GM18498 (cell line): ENCODE measurements around the gene UPP2.

Experiments
- ATAC-seq: cut with Tn5 transposase; IDR thresholded peaks from one replicate; pipeline ENCODE4 v1.9.1; 2021; ENCODE audit warnings: mild to moderate bottlenecking, moderate library complexity; ENCODE audit not compliant: unreplicated experiment

UPP2 gene

GRCh38 chr2:158103411-158104012 is 1.8 kb downstream of the UPP2 start:
- ATAC-seq: no peak

GRCh38 chr2:158104903-158105302 is 3.2 kb downstream of the UPP2 start:
- ATAC-seq: no peak

DNA sequence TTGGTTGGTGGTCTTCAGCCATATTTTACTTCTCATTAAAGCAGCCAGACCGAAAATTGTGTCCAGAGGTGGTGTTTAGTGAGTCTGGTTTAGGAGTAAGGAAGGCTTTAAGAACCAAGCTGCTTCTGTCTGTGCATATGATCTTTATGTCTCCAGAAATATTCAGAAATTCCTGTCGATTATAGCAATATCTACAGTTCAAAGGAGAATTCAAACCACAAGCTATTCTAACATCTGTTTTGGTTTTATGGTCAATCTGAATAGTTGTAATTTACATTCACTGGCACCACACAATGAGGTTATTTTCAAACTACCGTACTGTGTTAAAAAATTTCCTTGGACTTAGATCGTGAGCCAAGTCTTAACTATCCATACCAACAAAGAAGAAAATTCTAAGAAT is 11.3 kb downstream of the UPP2 start:
- ATAC-seq: no peak

- ATAC-seq: no peak
These were observed 12.1 kb downstream of the UPP2 start for GRCh38 chr2:158113741-158114295.

- ATAC-seq: no peak
These were observed 12.8 kb downstream of the UPP2 start for GRCh38 chr2:158114516-158114915.

GRCh38 chr2:158115202-158115767 is 13.6 kb downstream of the UPP2 start:
- no peak for ATAC-seq

DNA sequence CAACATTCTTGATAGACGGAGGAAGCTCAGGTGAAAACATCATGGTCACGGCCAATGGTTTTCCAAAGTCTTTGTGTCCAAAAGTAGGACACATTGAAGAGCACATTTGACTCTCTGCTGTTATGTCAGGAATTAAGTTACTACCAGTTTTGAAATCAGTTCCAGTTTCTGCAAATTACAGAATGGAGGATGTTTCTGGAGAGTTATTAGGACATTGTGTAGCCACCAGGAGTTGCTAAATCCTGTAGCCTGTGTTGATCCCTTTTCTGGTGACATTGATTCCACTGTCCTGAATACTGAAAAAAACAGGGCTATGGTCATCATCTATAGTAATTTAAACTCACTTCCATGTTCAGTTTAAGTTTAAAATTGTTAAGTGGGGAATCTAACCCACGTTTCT is 15.3 kb downstream of the UPP2 start:
- ATAC-seq: no peak

- ATAC-seq: no peak
These were observed 18.4 kb downstream of the UPP2 start for GRCh38 chr2:158120102-158120501.

DNA sequence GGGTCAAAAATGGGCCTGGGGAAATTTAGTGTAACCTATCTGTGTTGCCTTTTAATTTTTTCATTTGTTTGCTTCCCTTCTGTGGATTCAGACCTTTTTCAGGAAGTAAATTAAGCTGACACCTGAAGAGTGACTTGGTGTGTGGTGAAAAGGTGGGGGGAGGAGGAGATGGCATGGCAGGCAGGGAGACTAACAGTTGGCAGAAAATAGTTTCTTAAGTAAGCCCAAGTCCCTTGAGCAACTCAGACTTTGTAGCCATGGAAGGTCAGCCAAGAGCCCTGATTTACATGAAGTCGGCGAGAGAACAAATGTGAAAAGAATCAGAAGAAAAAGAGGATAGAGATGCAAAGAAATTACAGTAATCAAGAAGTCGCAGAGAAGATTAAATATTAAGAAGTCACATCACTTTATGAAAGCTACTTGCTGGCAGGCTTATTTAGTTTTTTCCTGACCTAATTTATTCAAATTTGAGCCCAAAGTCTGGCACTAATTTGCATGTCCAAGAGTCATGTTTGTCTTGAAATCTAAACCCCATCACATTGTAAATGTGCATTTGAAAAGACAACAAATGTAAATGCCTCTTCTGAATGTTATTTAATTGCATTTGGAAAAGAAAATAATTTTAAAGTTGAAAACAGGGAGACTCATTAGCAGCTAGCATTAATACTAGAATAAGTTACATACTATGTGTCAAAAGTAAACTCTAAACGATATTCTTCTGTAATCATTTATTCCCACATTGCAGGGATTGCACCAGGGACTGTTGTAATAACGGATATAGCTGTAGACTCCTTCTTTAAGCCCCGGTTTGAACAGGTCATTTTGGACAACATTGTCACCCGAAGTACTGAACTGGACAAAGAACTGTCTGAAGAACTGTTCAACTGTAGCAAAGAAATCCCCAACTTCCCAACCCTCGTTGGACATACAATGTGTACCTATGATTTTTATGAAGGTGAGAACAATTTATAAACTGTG is 19.3 kb downstream of the UPP2 start:
- ATAC-seq: no peak

- ATAC-seq: no peak
These were observed 23.2 kb downstream of the UPP2 start for GRCh38 chr2:158124896-158125295.

- no peak for ATAC-seq
These were observed 24.3 kb downstream of the UPP2 start for GRCh38 chr2:158125756-158126498.

DNA sequence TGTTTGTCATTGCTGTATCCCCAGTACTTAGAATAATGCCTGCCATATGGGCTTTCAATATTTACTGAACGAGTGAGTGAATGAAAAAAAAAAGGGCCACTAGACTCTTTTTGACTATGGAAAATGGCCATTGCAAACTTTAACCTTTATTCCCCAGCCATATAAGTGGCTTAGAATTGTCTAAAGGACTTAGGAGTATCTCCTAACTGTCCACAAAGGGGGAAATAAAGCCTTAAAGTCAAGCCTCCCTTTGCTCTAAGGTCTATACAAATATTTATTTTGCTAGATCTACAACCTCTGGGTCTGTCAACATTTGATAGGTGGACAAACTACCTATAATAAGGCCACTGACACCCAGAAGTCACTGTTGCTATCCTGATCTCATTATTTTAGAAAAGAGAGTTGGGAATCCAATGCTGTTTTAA is 25.7 kb downstream of the UPP2 start:
- ATAC-seq: no peak

DNA sequence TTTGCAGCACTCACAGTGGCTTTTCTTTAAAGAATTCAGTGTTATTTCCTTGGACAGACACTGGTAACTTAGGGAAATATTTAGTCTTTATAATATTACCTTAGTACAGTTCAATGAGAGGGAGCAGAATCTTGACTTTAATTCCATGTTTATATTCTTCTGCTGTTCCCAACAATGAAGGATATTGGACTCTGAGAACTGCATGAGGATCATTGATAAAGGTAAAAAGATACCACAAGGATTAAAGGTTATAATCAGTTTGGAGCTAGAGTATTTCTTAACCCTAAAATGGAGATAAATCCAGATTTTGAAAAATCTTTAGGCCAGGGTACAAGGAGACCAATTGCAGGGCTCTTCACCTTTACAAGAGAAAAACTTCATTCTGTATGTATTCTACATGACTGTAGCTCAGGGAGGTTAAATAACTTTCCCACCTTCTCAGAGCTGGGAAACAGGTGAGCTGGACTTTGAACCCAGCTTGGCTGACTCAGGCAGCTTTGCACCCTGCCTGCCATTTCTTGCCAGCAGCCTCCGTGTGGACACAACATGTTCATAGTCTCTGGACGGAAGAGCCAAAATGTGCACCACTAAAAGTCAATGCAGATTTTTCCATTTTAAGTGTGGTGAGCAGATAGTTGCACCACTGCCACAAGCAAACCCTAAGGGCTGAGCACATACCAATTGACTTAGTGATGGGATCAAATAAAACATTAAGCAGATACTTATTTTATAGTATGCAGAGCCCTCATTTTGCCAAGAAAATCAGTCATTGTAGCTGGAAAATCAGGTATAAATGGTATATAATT is 26.7 kb downstream of the UPP2 start:
- ATAC-seq: no peak

DNA sequence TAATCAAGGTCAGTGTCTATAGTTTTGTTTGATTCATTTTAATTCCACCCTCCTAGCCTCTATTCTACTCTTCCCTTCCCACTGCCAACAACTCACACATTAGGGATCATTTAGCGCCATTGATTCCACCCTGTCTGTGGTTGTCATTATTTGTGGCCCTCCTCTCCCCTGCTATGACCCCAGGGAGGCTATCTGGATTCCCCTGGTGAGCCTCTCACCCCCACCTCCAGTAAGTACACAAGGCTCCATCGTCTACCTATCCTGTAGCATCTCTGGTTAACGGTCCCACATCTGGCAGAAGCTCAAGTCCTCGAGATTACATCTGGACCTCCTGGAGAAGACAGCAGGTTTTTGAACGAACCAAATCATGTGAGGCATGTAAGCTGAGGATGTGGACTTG is 27.4 kb downstream of the UPP2 start:
- ATAC-seq: no peak

DNA sequence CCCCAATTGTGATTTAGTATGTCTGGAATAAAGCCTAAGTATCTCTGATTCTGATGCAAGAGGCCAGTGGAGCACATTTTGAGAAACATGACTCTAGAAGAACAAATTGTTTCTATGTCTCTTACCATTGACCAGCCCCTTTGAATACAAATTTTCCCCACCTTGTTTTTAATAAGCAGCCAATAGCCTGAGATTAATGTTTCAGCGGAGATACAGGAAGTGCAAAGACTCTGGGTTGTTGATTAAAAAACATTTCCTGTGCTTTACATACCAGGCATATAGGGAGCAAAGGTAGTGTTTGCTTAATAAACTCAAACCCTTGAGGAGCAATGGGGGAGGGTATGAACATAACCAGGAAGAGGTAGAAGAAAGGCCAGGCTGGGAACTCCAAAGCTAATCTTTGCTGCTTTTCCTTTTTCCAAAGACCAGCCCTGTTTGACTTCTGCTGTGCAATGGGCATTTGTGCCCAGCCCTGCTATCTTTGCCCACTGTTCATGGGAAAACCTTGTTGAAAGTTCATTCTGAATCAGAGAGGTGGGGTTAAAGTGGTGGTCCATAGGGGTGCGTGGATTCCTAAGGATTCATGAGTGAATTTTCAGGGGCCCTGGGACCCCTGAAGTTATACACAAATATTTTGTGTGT is 29.3 kb downstream of the UPP2 start:
- no peak for ATAC-seq

DNA sequence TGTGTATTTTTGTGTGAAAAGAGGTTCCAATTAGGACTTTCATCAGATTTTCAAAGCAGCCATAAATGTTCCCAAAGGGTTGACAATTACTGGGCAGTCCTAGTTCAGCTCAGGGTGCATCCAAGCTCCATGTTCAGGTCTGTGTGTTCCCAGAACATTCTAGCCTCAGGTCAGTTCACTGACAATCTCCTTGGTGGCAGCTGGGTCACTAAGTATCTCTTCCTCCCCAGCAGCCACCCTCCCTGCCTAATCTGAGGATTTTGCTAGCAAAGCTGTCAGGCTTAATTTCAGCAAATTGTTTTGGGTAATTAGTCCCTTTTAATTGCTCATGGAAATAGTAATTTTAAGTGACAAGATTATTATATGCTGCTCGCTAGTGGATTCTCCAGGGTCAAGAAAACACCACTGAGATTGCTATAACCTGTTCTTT is 29.8 kb downstream of the UPP2 start:
- ATAC-seq: no peak

- no peak for ATAC-seq
These were observed 30.4 kb downstream of the UPP2 start for GRCh38 chr2:158131919-158132566.

- ATAC-seq: no peak
These were observed 32.4 kb downstream of the UPP2 start for GRCh38 chr2:158134055-158134454.

DNA sequence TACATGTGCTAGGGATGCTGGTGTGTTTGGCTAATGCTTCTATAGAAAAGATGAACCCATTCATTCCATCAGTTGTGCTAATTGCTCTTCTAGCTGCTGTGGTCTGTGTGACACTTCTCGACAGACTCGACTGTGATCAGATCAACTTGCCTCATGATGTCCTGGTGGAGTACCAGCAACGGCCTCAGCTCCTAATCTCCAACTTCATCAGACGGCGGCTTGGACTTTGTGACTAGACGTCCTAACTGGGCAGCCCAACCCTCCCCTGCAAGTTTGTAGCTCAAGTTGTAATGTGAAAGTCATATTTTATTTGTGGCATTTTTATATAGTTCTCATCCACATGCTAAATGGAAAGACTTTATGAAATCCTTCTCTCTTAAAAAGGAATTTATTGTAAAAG is 33.0 kb downstream of the UPP2 start:
- no peak for ATAC-seq
